ENCODE results near the gene ATP13A4. TPM values are rescaled to one million over a fixed set of nuclear protein-coding genes. Genes with fewer than 3 reads are reported as not detected.

Gene ATP13A4
- under 1 TPM in 1 of 4 donors, not detected in 3; 0.56 TPM for total RNA-seq

- no peak within 1 kb of the TSS for H3K27ac ChIP-seq
- DNase-seq (no peak), ATAC-seq (no peak)
- H3K4me1 ChIP-seq: no peaks in the 10 kb centered on the region
- intact Hi-C loops (cut with DNase I; ENCODE audit: low total_unique reads): no loop called here
- no peaks in the 10 kb centered on the region for H3K27me3 ChIP-seq
- no peaks in the 10 kb centered on the region for H3K9me3 ChIP-seq
- in situ Hi-C loops (cut with MboI; ENCODE audit: low sequenced_read_pairs in 4 of 4): loop anchor here (25.0 kb wide), 5 partner anchors 343 to 1093 kb away; no protein-coding TSS in a partner anchor
- no peak within 1 kb of the TSS for H3K4me3 ChIP-seq
- no peaks in the 10 kb centered on the region for H3K36me3 ChIP-seq
- TF ChIP-seq POLR2A (IDR thresholded peaks at IDR 0.05) (no peak), CTCF (IDR thresholded peaks at IDR 0.05 in 4 of 5, conservative IDR thresholded peaks at IDR 0.05 in 1 of 5) (no peak)
Measured at GRCh38 chr3:193554811-193555210, at the start of gene ATP13A4. Gene ATP13A4 (minus strand): TSS chr3:193554895. CDS start chr3:193554799, 96 bp downstream.

- H3K4me3 ChIP-seq: no peak overlapping the region
- no peak for TF ChIP-seq POLR2A (IDR thresholded peaks at IDR 0.05)
- no peak for TF ChIP-seq CTCF (IDR thresholded peaks at IDR 0.05 in 4 of 5, conservative IDR thresholded peaks at IDR 0.05 in 1 of 5)
- in situ Hi-C loops (cut with MboI; ENCODE audit: low sequenced_read_pairs in 4 of 4): loop anchor here in 1 of 4 donors (25.0 kb wide), 1 partner anchor 687 kb away; the partner anchor contains the start of gene MB21D2
- no peak for DNase-seq
- H3K4me1 ChIP-seq: peaks cover 8 to 10% of the 10 kb centered on the region in 2 donors
- no peak for ATAC-seq
- intact Hi-C loops (cut with DNase I; ENCODE audit: low total_unique reads): no loop called here
- no peak overlapping the region for H3K27ac ChIP-seq
- H3K36me3 ChIP-seq: no peaks in the 10 kb centered on the region
- no peaks in the 10 kb centered on the region for H3K27me3 ChIP-seq
- H3K9me3 ChIP-seq: no peaks in the 10 kb centered on the region
Measured at GRCh38 chr3:193599393-193599792, 44.7 kb upstream of the ATP13A4 start.

- Histone ChIP-seq H3K36me3 (no peaks in the 10 kb centered on the region), H3K27ac (no peak overlapping the region), H3K27me3 (no peaks in the 10 kb centered on the region), H3K4me1 (peaks cover 14 to 17% of the 10 kb centered on the region in 2 donors), H3K9me3 (no peaks in the 10 kb centered on the region), H3K4me3 (no peak overlapping the region)
- no peak for DNase-seq
- intact Hi-C loops (cut with DNase I; ENCODE audit: low total_unique reads): no loop called here
- no peak for TF ChIP-seq CTCF (IDR thresholded peaks at IDR 0.05 in 4 of 5, conservative IDR thresholded peaks at IDR 0.05 in 1 of 5)
- TF ChIP-seq POLR2A (IDR thresholded peaks at IDR 0.05): no peak
- in situ Hi-C loops (cut with MboI; ENCODE audit: low sequenced_read_pairs in 4 of 4): loop anchor here in 1 of 4 donors (25.0 kb wide), 1 partner anchor 686 kb away; the partner anchor contains the start of gene MB21D2
- ATAC-seq: no peak
Measured at GRCh38 chr3:193598202-193598601, 43.5 kb upstream of the ATP13A4 start.

GRCh38 chr3:193595939-193596487 lies 41.3 kb upstream of the ATP13A4 start:
- in situ Hi-C loops (cut with MboI; ENCODE audit: low sequenced_read_pairs in 4 of 4): loop anchor here in 1 of 4 donors (25.0 kb wide), 1 partner anchor 684 kb away; the partner anchor contains the start of gene MB21D2

More at GRCh38 chr3:193595939-193596487, 41.3 kb upstream of the ATP13A4 start:
- peaks cover 22% of the 10 kb centered on the region in 2 donors for H3K4me1 ChIP-seq
- H3K27me3 ChIP-seq: no peaks in the 10 kb centered on the region
- DNase-seq (no peak), ATAC-seq (no peak)
- no peaks in the 10 kb centered on the region for H3K9me3 ChIP-seq
- no peak overlapping the region for H3K4me3 ChIP-seq
- intact Hi-C loops (cut with DNase I; ENCODE audit: low total_unique reads): no loop called here
- no peak overlapping the region for H3K27ac ChIP-seq
- H3K36me3 ChIP-seq: no peaks in the 10 kb centered on the region
- TF ChIP-seq CTCF (IDR thresholded peaks at IDR 0.05 in 4 of 5, conservative IDR thresholded peaks at IDR 0.05 in 1 of 5) (no peak), POLR2A (IDR thresholded peaks at IDR 0.05) (no peak)

All from gastrocnemius medialis (tissue), 4 donors.